PC-3 (cell line): ENCODE results near the gene LRR1. TPM values are rescaled to one million over a fixed set of nuclear protein-coding genes. Genes with fewer than 3 reads are reported as not detected.
"Not testable (repeated sequence)": the region's sequence is repeated elsewhere in the genome, so short reads cannot be mapped to it uniquely, and the experiment has no call there.

Experiments
- ATAC-seq: fragments of 200-7000 bp; cut with Tn5 transposase; 2 replicates; pipeline ENCODE4 v1.9.1; 2020; ENCODE audit warnings: mild to moderate bottlenecking, moderate library complexity
- BruUV-seq: library from RNA; stranded (reverse); fragments of 400-500 nt; replicated peaks from 2 replicates; lab custom pipeline; 2021; lab: Mats Ljungman, UMichigan
- CTCF ChIA-PET: fragments of 300-600 bp; sonication (Branson Sonifier 250); formaldehyde crosslinking; loops from one replicate; lab custom pipeline; 2022; ENCODE audit warnings: antibody characterized with exemption; lab: Charles Lee
- POLR2A ChIA-PET: fragments of 300-600 bp; sonication (Branson Sonifier 250); formaldehyde crosslinking; loops from one replicate; lab custom pipeline; 2022; ENCODE audit warnings: antibody characterized with exemption; ENCODE audit not compliant: unreplicated experiment; lab: Charles Lee
- DNase-seq: peaks from one replicate; pipeline ENCODE4 v3.0.0-alpha.2; 2015
- H2AFZ ChIP-seq: fragments of 300-600 bp; sonication (generic); 2 replicates; pipeline ENCODE4 v1.6.0; 2016; ENCODE audit warnings: antibody characterized with exemption, low read length
- H3F3A ChIP-seq: fragments of 300-600 bp; sonication (generic); one replicate; pipeline ENCODE4 v1.6.0; 2017; ENCODE audit warnings: antibody characterized with exemption, low read length, control low read depth, mild to moderate bottlenecking; ENCODE audit not compliant: unreplicated experiment
- H3K27ac ChIP-seq: fragments of 300-600 bp; sonication (generic); 2 replicates; pipeline ENCODE4 v1.5.1; 2016; ENCODE audit warnings: mild to moderate bottlenecking, low read length
- H3K27me3 ChIP-seq: fragments of 300-600 bp; sonication (generic); 2 replicates; pipeline ENCODE4 v1.6.1; 2016; ENCODE audit warnings: low read length, mixed read lengths
- H3K36me3 ChIP-seq: fragments of 300-600 bp; sonication (generic); 2 replicates; pipeline ENCODE4 v1.6.1; 2016; ENCODE audit warnings: low read depth, mixed run types, low read length, mixed read lengths
- H3K4me1 ChIP-seq: fragments of 300-600 bp; sonication (generic); 2 replicates; pipeline ENCODE4 v1.5.1; 2016; ENCODE audit warnings: low read length; ENCODE audit not compliant: insufficient read depth
- H3K4me2 ChIP-seq: fragments of 300-600 bp; sonication (generic); 2 replicates; pipeline ENCODE4 v1.6.0; 2016; ENCODE audit warnings: low read length
- H3K4me3 ChIP-seq: fragments of 300-600 bp; sonication (generic); 2 replicates; pipeline ENCODE4 v1.5.1; 2016; ENCODE audit warnings: mild to moderate bottlenecking, low read length, mixed read lengths
- H3K79me2 ChIP-seq: fragments of 300-600 bp; sonication (generic); 2 replicates; pipeline ENCODE4 v1.6.1; 2017; ENCODE audit warnings: low read length, mixed read lengths
- H3K9ac ChIP-seq: fragments of 300-600 bp; sonication (generic); 2 replicates; pipeline ENCODE4 v1.6.0; 2016; ENCODE audit warnings: mild to moderate bottlenecking, low read length
- H3K9me2 ChIP-seq: fragments of 300-600 bp; sonication (generic); replicated peaks from 2 replicates; pipeline ENCODE4 v1.6.1; 2016; ENCODE audit warnings: mixed run types, low read length, mixed read lengths
- H3K9me3 ChIP-seq: fragments of 300-600 bp; sonication (generic); 2 replicates; pipeline ENCODE4 v1.6.1; 2016; ENCODE audit warnings: low read length, mixed read lengths
- H4K20me1 ChIP-seq: fragments of 300-600 bp; sonication (generic); 2 replicates; pipeline ENCODE4 v1.6.1; 2016; ENCODE audit warnings: low read length, mixed read lengths
- EZH2 ChIP-seq: fragments of 300-600 bp; sonication (generic); IDR thresholded peaks from one replicate; pipeline ENCODE4 v1.6.1; 2017; ENCODE audit warnings: antibody characterized with exemption, mild to moderate bottlenecking, low read length; ENCODE audit not compliant: unreplicated experiment
- EZH2phosphoT487 ChIP-seq: fragments of 300-600 bp; sonication (generic); IDR thresholded peaks from 2 replicates; pipeline ENCODE4 v1.6.1; 2018; ENCODE audit warnings: mild to moderate bottlenecking, antibody characterized with exemption, low read length, borderline replicate concordance
- intact Hi-C: fragments of 100-400 bp; cut with micrococcal nuclease; formaldehyde crosslinking; loops from 2 replicates; pipeline ENCODE4 v1.9.0; 2023
- total RNA-seq: library from RNA; depleted of rRNA; stranded (reverse); fragments of >200 nt; gene quantifications from 2 replicates; pipeline ENCODE4 v1.2.3, GENCODE V29; 2014; rRNA removed
- TF ChIP-seq, protein P1 (sequence below): fragments of 300-600 bp; sonication (generic); conservative IDR thresholded peaks from 2 replicates; pipeline ENCODE4 v1.5.1; 2017; ENCODE audit warnings: antibody characterized with exemption, low read depth, mild to moderate bottlenecking, low read length

LRR1 gene
- total RNA-seq, 1 experiment from 2014 or later: 46.9 TPM

GRCh38 chr14:49654511-49654910, 55.8 kb downstream of the LRR1 start:
- Histone ChIP-seq H3K9ac (no peak overlapping the region), H3K79me2 (no peaks in the 10 kb centered on the region), H3K27me3 (no peaks in the 10 kb centered on the region), H4K20me1 (no peaks in the 10 kb centered on the region), H3K27ac (no peak overlapping the region), H3K9me3 (no peaks in the 10 kb centered on the region), H2AFZ (no peak overlapping the region), H3K4me2 (no peak overlapping the region), H3K36me3 (peaks cover 29% of the 10 kb centered on the region), H3K4me1 (peaks cover 27% of the 10 kb centered on the region), H3K9me2 (no peaks in the 10 kb centered on the region), H3K4me3 (no peak overlapping the region), H3F3A (peaks cover 5% of the 10 kb centered on the region)
- DNase-seq: no peak
- intact Hi-C loops: no loop called here
- TF ChIP-seq EZH2 (no peak), EZH2phosphoT487 (no peak)
- TF ChIP-seq, protein P1, sequence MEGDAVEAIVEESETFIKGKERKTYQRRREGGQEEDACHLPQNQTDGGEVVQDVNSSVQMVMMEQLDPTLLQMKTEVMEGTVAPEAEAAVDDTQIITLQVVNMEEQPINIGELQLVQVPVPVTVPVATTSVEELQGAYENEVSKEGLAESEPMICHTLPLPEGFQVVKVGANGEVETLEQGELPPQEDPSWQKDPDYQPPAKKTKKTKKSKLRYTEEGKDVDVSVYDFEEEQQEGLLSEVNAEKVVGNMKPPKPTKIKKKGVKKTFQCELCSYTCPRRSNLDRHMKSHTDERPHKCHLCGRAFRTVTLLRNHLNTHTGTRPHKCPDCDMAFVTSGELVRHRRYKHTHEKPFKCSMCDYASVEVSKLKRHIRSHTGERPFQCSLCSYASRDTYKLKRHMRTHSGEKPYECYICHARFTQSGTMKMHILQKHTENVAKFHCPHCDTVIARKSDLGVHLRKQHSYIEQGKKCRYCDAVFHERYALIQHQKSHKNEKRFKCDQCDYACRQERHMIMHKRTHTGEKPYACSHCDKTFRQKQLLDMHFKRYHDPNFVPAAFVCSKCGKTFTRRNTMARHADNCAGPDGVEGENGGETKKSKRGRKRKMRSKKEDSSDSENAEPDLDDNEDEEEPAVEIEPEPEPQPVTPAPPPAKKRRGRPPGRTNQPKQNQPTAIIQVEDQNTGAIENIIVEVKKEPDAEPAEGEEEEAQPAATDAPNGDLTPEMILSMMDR: no peak
- no peak for ATAC-seq
- BruUV-seq: no TSS peak
- ChIA-PET POLR2A (no interaction called here), CTCF (no interaction called here)

DNA sequence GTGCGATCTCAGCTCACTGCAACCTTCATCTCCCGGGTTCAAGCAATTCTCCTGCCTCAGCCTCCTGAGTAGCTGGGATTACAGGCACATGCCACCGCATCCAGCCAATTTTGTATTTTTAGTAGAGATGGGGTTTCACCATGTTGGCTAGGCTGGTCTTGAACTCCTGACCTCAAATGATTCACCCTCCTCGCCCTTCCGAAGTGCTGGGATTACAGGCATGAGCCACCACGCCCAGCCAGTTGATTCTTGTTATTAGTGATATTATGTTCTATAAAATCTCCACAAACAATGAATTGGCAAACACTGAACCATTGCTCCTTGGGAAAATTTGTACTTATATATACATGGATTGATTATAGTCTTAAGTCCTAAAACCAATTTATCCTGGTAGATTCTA, 58.8 kb downstream of the LRR1 start:
- DNase-seq (peak; percentile 72), ATAC-seq (peak; percentile 10)
- H3K9me2 ChIP-seq, H4K20me1 ChIP-seq, H3F3A ChIP-seq, H2AFZ ChIP-seq, H3K9me3 ChIP-seq, CTCF ChIA-PET, H3K4me3 ChIP-seq, H3K27me3 ChIP-seq, BruUV-seq, H3K79me2 ChIP-seq: not testable (repeated sequence)
- intact Hi-C loops: loop anchor here (5.0 kb wide), 1 partner anchor 35 kb away; the partner anchor contains the start of gene KLHDC1
- Histone ChIP-seq H3K36me3 (peaks cover 28% of the 10 kb centered on the region), H3K4me1 (peaks cover 43% of the 10 kb centered on the region), H3K4me2 (peak overlapping the region; percentile 7), H3K9ac (peak overlapping the region; percentile 20; the same call in 1 of the 2 replicates), H3K27ac (peak overlapping the region; percentile 94)
- POLR2A ChIA-PET: interaction anchor here (0.7 kb wide), 1 partner anchor 452 kb away, joined by 3 read pairs; no protein-coding TSS in a partner anchor

GRCh38 chr14:49659526-49660455, 61.1 kb downstream of the LRR1 start:
- CTCF ChIA-PET: no interaction called here
- Histone ChIP-seq H3K4me3 (0 out of 2 replicates have a peak overlapping the region, but pooled peaks have one; percentile 19), H3K27ac (peak overlapping the region; percentile 94), H3K4me2 (peak overlapping the region; percentile 77), H2AFZ (no peak overlapping the region), H3K36me3 (peaks cover 17% of the 10 kb centered on the region), H3K27me3 (no peaks in the 10 kb centered on the region), H3K4me1 (peaks cover 43% of the 10 kb centered on the region), H4K20me1 (no peaks in the 10 kb centered on the region), H3K9ac (peak overlapping the region; percentile 60), H3K9me2 (no peaks in the 10 kb centered on the region), H3K9me3 (no peaks in the 10 kb centered on the region), H3K79me2 (no peaks in the 10 kb centered on the region), H3F3A (peaks cover 8% of the 10 kb centered on the region)
- peak; percentile 92 for ATAC-seq
- intact Hi-C loops: loop anchor here (2.0 to 5.0 kb wide), 2 partner anchors 19 to 33 kb away; partner anchors contain the start of gene KLHDC1
- DNase-seq: peak; percentile 92
- TF ChIP-seq, protein P1: no peak
- TF ChIP-seq EZH2 (no peak), EZH2phosphoT487 (no peak)
- BruUV-seq: TSS peak; percentile 70
- POLR2A ChIA-PET: interaction anchor here (0.6 to 1.1 kb wide), 2 partner anchors 40 to 74 kb away, joined by 3 to 4 read pairs; partner anchors contain the start of gene RPL36AL

Other genes with a start within 250 kb of the LRR1 start
- gene RPS29, start 12.6 kb upstream of the LRR1 start, total RNA-seq: 1,420 and 1,912 TPM in 2 replicates
- gene RPL36AL, start 21.7 kb downstream of the LRR1 start, total RNA-seq: 408 and 411 TPM in 2 replicates
- 39.5 and 51.4 TPM in 2 replicates for gene MGAT2, start 21.9 kb downstream of the LRR1 start, total RNA-seq
- 23.2 and 31.3 TPM in 2 replicates for gene DNAAF2, start 36.3 kb downstream of the LRR1 start, total RNA-seq
- gene POLE2, start 89.3 kb downstream of the LRR1 start, total RNA-seq: 26.6 and 38.6 TPM in 2 replicates
- gene KLHDC1, start 94.2 kb downstream of the LRR1 start, total RNA-seq: 0.07 and 0.58 TPM in 2 replicates
- 123 and 126 TPM in 2 replicates for gene KLHDC2, start 169.2 kb downstream of the LRR1 start, total RNA-seq